Loucy (cell line): ENCODE data around the gene CKAP4.

Source experiments
- EZH2phosphoT487 ChIP-seq: fragments of 200-600 bp; IDR thresholded peaks from 2 replicates; pipeline ENCODE4 v1.6.1; 2018; ENCODE audit warnings: antibody characterized with exemption, mild to moderate bottlenecking, moderate library complexity, borderline replicate concordance
- TF ChIP-seq, protein P1 (sequence below): fragments of 200-600 bp; sonication (generic); conservative IDR thresholded peaks from 2 replicates; pipeline ENCODE4 v1.5.1; 2014; ENCODE audit warnings: mild to moderate bottlenecking, antibody characterized with exemption, low read length

DNA sequence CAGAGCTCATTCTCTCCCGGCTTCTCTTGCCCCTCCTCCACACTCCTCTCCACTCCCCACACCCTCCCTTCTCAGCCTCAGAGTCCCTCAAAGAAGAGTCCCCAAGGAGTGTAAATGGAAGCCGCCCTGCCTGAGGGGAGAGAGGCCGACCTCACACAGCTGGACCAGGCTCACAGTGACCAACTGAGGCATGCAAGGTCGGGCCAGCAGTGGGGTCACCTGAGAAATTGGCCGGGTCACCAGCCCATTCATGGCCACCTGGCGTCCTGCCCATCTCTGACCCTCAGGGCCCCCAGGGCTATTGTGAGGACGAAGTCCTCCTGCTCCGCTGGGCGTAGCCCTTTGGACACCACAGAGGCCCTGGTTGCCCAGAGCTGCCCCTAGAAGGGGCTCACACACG lies 59.6 kb downstream of the CKAP4 start:
- TF ChIP-seq, protein P1, sequence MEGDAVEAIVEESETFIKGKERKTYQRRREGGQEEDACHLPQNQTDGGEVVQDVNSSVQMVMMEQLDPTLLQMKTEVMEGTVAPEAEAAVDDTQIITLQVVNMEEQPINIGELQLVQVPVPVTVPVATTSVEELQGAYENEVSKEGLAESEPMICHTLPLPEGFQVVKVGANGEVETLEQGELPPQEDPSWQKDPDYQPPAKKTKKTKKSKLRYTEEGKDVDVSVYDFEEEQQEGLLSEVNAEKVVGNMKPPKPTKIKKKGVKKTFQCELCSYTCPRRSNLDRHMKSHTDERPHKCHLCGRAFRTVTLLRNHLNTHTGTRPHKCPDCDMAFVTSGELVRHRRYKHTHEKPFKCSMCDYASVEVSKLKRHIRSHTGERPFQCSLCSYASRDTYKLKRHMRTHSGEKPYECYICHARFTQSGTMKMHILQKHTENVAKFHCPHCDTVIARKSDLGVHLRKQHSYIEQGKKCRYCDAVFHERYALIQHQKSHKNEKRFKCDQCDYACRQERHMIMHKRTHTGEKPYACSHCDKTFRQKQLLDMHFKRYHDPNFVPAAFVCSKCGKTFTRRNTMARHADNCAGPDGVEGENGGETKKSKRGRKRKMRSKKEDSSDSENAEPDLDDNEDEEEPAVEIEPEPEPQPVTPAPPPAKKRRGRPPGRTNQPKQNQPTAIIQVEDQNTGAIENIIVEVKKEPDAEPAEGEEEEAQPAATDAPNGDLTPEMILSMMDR: no peak
- TF ChIP-seq EZH2phosphoT487: no peak
